GM19023 (cell line): ENCODE measurements around the gene NPAT.
A peak's percentile ranks its signal among the peaks of the same experiment; 100 is the strongest.
"Not testable (repeated sequence)": the region's sequence is repeated elsewhere in the genome, so short reads cannot be mapped to it uniquely, and the experiment has no call there.

ENCODE experiments used
- ATAC-seq: cut with Tn5 transposase; IDR thresholded peaks from one replicate; pipeline ENCODE4 v1.9.1; 2021; ENCODE audit warnings: mild to moderate bottlenecking, moderate library complexity; ENCODE audit not compliant: unreplicated experiment

Gene NPAT

DNA sequence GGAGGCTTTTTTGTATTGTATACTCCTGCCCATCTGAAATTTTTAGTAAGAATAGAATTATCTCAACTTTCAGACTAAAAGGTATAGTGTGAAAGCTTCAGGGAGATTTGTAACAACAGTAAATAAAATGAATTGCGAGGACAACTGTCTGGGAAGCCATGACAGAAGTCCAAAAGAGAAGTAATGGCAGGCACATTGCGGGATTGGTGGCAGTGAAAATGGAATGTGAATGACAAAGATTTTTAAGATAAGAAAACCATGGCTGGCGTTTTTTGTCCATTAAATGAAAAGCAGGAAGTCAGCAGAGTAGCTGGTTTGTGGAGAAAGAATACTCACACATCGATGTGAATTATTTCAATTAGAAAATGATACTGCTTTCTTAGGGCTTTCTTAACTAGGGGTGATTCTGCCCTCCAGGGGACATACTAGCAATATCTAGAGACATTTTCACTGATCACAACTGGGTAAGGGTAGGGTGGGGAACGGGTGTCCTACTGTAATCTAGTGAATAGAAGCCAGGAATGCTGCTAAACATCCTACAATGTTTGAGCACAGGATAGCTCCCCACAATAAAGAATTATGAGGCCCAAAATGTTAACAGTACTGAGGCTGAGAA lies 1.6 kb downstream of the NPAT start:
- ATAC-seq: no peak

- no peak for ATAC-seq
Observed at GRCh38 chr11:108218912-108219783, 3.3 kb downstream of the NPAT start.

DNA sequence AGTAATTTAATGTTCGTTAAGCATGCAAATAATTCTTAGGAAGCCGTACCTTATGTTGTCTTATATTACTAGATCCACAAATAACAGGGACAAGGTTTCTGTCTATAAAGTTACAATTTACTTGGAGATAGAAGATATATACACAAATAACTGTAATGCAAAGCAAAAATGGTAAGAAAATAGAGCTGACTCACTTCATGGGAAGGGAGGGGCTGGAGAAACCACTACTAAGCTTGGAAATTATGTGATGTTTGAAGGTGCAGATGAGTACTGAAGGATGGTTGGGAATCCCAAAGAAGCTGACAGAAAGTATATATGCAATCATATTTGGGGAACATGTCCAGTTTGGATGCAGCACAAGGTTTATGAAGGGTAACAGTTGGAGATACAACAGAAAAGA lies 4.0 kb downstream of the NPAT start:
- ATAC-seq: no peak

DNA sequence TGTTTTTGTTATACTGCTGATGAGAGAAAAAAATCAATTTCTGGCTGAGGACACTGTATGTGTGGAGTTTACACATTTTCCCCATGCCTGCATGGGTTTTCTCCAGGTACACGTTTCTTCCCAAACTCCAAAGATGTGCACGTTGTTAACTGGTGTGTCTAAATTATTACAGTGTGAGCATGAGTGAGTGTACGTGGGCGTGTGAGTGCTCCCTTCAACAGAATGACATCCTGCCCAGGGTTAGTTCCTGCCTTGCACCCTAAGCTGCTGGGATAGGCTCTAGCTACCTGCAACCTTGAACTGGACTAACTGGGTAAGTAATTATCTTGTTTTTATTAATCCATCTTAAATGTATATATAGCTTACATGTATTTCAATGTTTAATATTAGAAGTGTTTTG lies 5.5 kb downstream of the NPAT start:
- no peak for ATAC-seq

DNA sequence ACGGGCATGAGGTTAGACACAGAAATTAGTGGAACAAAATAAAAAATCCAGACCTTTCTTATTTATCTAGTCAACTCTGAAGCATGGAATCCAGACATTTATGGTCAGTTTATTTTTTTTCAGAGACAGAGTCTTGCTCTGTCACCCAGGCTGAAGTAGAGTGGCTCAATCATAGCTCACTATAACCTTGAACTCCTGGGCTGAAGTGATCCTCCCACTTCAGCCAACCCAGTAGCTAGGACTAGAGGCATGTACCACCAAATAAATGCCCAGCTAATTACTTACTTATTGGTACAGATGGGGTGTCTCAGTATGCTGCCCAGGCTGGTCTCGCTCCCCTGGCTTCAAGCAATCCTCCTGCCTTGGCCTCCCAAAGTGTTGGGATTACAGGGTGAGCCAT lies 8.7 kb downstream of the NPAT start:
- no peak for ATAC-seq

GRCh38 chr11:108210441-108210840 lies 12.0 kb downstream of the NPAT start:
- ATAC-seq: no peak

- ATAC-seq: no peak
Observed at GRCh38 chr11:108207683-108208060, 14.8 kb downstream of the NPAT start.

DNA sequence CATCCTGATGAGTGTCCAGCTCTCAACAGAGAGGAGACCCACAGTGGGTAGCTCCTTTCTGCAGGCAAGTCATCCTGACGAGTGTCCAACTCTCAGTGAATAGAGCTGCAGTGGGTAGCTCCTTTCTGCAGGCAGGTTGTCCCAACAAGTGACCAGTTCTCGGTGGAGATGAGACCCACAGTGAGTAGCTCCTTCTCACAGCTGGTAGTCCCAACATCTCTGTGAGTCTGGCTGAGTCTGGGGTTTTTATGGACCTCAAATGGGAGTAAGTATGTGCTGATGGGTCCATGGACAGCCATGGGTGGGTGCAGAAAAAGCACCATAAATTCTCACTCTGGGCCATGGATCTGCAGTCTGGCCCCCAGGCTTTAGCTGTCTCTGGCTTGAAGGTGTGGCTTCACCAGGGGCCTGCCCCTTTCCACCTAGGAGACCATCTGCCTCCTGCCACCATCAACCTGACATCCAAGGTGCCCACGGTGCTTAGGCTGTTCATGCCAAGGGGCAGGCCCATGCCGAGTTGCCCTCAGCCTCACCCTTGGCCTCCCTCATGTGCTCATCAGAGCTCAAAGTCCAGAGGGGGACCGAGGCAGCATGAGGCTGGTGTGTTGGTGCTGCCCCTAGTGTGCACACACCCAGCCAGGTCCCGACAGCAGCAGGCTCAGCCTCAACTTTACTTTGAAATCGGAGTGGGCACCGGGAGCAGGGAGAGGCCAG lies 15.3 kb downstream of the NPAT start:
- no peak for ATAC-seq

- no peak for ATAC-seq
Observed at GRCh38 chr11:108206171-108206570, 16.3 kb downstream of the NPAT start.

DNA sequence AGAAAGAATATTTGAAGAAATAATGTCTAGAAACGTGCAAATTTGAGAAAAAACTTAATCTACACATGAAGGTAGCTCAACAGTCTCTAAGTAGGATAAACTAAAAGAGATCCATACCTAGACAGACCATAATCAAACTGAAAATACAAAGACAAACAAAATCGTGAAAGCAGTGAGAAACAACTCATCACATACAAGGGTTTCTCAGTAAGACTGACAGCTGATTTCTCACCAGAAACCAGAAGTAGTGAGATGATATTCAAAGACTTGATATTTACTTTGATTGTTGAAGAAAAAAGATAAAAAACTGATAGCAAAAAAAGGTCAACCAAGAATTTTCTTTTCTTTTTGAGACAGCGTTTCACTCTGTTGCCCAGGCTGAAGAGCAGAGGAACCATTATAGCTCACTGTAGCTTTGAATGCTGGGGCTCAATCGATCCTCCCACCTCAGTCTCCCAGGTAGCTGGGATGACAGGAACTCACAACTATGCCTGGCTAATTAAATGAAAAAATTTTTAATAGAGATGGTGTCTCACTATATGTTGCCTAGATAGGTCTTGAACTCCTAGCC lies 17.4 kb downstream of the NPAT start:
- no peak for ATAC-seq

DNA sequence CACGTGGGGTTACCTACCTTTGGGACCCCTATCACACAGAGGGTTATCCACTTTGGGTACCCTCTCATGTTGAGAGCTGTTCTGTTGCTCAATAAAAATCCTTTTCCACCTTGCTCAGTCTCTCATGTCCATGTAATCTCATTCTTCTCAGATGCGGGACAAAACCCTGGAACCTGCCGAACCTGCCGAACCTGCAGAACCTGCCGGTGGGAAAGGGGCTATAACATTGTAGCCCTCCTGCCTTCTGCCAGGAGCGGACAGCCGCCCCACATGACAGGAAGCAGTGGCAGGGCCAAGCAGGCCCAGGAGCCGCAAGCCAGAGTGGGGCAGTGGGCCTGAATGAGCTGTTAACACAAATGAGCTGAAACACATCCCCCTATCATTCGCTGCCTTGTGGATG lies 18.1 kb downstream of the NPAT start:
- ATAC-seq: no peak

DNA sequence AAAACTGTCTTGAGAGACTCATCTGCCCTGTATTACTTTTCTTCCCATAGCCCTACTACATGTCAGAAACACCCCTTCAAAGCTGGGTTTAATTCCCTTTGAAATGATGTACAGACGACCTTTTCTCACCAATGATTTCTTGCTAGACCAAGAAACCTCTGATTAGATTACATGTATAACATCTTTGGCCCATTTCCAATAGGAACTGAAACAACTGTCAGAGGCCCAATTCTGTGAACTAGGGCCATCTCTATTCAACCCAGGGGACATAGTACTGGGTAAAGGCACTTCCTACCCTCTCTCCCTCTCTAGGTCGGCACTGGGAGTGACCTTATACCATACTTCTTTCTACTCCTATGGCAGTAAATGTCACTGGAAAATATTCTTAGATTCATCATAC lies 19.4 kb downstream of the NPAT start:
- ATAC-seq: no peak

DNA sequence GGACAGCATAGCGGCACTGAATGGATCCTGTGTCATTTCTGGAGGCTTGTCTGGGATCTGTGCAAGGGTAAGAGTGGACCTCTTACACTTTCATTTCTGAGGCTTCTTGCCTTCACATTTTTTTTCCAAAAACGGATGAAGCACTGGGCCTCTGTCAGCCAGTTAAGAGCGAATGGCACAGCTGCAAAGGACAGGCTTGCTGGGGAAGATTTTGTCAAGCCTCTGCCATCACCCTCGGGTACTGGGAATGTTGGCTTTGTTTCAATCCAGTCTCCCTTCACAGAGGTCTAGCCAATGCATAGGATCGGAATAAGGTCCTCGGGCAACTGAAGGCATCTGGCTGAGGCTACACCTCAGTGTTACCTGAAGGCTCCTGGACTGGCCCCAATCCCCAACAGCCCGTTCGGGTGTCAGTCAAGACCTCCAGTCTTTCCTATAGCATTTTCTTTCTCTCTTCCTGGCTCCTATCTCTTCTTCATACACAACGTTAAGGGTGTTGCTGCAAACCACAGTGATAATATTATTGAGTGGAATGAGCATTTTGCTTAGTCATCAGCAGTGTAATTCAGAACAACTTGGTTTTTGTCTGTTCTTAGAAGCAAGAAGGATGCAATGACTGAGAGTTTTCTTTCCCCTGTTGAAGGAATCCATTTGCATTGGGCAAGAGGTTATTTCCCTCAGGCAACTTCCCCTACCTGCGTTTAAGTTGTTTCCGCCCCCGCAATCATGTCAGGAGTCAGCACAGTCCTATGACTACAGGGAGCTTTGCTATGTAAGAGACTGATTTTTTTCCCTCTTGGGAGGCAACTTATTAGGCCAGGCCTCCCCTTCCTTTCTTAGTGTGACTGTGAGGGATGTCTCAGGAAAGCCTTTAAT lies 22.8 kb downstream of the NPAT start:
- peak; percentile 87 for ATAC-seq

- no peak for ATAC-seq
Observed at GRCh38 chr11:108198833-108199232, 23.6 kb downstream of the NPAT start.

DNA sequence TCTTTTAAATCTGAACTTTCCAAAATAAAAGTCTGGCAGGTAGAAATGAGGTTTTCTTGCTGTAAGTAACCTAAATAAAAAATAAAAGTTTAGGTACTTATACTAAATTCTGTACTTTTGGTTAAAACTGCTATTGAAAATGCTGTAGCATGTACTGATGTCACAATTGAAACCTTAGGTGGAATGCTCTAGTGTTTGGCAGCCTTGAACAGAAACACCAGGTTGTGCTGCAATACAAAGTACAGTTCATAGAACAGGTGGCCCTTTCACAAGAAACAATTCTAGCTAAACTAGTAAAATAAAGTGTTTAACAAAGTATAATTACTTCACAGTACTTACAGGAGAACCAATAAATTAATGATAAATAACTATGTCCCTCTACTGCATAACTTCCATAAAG lies 25.1 kb downstream of the NPAT start:
- ATAC-seq: no peak

DNA sequence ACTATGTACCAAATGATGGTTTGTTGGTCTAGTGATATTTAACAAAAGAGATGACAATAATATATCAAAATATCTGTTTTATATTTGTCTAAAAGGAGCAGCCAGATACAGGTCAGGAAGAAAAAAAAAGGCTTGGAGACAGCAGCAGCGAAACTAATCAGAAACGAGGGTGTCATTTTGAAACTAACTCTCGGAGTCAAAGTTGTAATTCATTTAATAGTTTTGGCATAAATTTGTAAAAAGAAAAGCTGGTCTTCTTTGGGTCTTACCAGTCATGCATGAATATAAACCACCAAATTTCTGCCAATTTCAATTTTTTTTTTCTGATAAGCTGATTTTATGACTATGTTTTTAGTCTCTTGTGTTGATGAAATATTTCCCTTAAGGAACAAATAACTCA lies 25.5 kb downstream of the NPAT start:
- ATAC-seq: no peak

- ATAC-seq: no peak
Observed at GRCh38 chr11:108193725-108194124, 28.7 kb downstream of the NPAT start.

GRCh38 chr11:108177570-108177969 lies 44.9 kb downstream of the NPAT start:
- no peak for ATAC-seq

DNA sequence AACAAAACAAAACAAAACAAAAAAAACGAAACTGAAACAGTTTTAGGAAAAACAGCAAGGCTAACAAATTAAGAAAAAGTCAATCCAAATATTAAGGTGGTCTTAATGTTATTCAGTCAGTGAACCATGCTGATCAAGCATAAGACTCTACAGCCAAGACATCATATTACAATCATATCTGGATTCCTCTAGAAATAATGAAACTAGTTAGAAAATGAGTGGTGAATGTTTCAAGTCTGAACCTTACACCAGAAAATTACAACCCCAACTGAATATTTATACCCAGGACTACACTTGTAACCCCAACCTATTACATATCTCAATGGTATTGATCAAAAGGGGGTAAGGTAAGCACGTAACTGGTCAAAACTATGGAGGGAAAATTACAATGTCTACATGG lies 52.3 kb downstream of the NPAT start:
- ATAC-seq: no peak

GRCh38 chr11:108167624-108168023 lies 54.8 kb downstream of the NPAT start:
- ATAC-seq: no peak

DNA sequence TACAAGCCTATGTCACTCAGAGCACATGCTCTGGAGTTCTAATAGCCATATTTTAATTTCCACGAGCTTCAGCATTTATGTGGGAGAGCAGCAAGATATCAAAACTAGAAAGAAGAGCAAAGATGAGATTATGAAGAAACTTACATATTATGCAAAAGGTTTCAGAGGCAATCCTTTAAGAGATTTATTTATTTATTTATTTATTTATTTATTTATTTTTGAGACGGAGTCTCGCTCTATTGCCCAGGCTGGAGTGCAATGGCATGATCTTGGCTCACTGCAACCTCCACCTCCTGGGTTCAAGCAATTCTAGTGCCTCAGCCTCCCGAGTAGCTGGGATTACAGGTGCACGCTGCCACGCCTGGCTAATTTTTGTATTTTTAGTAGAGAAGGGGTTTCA lies 59.6 kb downstream of the NPAT start:
- ATAC-seq: not testable (repeated sequence)
